NB4 (cell line): ENCODE data around the gene ZNF428.
"Not testable (repeated sequence)": the region's sequence is repeated elsewhere in the genome, so short reads cannot be mapped to it uniquely, and the experiment has no call there.

Source experiments
- DNase-seq: peaks from one replicate; pipeline ENCODE4 v3.0.0; 2010; ENCODE audit warnings: low read depth
- H3K4me3 ChIP-seq: one replicate; pipeline ENCODE4 v1.5.1; 2011; ENCODE audit warnings: mild to moderate bottlenecking, low read depth, low read length, moderate library complexity
- CTCF ChIP-seq: IDR thresholded peaks from one replicate; pipeline ENCODE4 v1.5.1; 2012; ENCODE audit warnings: low read depth, low read length
- MAX ChIP-seq: IDR thresholded peaks from 2 replicates; pipeline ENCODE4 v1.6.1; 2011; ENCODE audit warnings: low read depth, low read length
- MYC ChIP-seq: IDR thresholded peaks from 2 replicates; pipeline ENCODE4 v1.6.1; 2011; ENCODE audit warnings: low read depth, low read length
- POLR2A ChIP-seq: IDR thresholded peaks from 2 replicates; pipeline ENCODE4 v1.6.1; 2011; ENCODE audit warnings: mild to moderate bottlenecking; ENCODE audit not compliant: insufficient read length; ENCODE audit errors: extremely low read depth

ZNF428 gene

GRCh38 chr19:43652546-43652874 lies 33.1 kb upstream of the ZNF428 start:
- TF ChIP-seq CTCF, result no peak
- no peak for TF ChIP-seq MAX
- no peak for TF ChIP-seq POLR2A
- no peak for DNase-seq
- no peak overlapping the region for H3K4me3 ChIP-seq

- TF ChIP-seq MAX (no peak), CTCF (peak; percentile 70), MYC (no peak), POLR2A (no peak)
- DNase-seq, result peak; percentile 69
- H3K4me3 ChIP-seq, result no peak overlapping the region
Measured at GRCh38 chr19:43651758-43652545, 32.5 kb upstream of the ZNF428 start.

- not testable (repeated sequence) for H3K4me3 ChIP-seq, DNase-seq
Measured at GRCh38 chr19:43650276-43650675, 30.8 kb upstream of the ZNF428 start.

GRCh38 chr19:43649514-43649913 lies 30.1 kb upstream of the ZNF428 start:
- DNase-seq, result no peak
- H3K4me3 ChIP-seq, result no peak overlapping the region
- TF ChIP-seq POLR2A (no peak), MYC (no peak), CTCF (no peak), MAX (no peak)

- no peak for DNase-seq
- TF ChIP-seq MYC (no peak), CTCF (no peak), POLR2A (no peak)
- H3K4me3 ChIP-seq, result no peak overlapping the region
Measured at GRCh38 chr19:43648633-43649032, 29.2 kb upstream of the ZNF428 start.

GRCh38 chr19:43644181-43644580 lies 24.8 kb upstream of the ZNF428 start:
- H3K4me3 ChIP-seq, result no peak overlapping the region
- no peak for TF ChIP-seq MYC
- no peak for DNase-seq

GRCh38 chr19:43643326-43643725 lies 23.9 kb upstream of the ZNF428 start:
- no peak for DNase-seq
- TF ChIP-seq MYC, result no peak
- no peak for TF ChIP-seq CTCF
- no peak for TF ChIP-seq MAX
- TF ChIP-seq POLR2A, result no peak
- H3K4me3 ChIP-seq, result no peak overlapping the region
